ENCODE measurements around the gene SH2D5.

Gene SH2D5

GRCh38 chr1:20732588-20733359 lies at the start of gene SH2D5:
Gene SH2D5 (minus strand): TSS chr1:20732703. CDS start chr1:20728044, 4,659 bp downstream.
- peak; percentile 59 to 69 for DNase-seq (ENCODE audit: low read depth in 2 of 2)

DNA sequence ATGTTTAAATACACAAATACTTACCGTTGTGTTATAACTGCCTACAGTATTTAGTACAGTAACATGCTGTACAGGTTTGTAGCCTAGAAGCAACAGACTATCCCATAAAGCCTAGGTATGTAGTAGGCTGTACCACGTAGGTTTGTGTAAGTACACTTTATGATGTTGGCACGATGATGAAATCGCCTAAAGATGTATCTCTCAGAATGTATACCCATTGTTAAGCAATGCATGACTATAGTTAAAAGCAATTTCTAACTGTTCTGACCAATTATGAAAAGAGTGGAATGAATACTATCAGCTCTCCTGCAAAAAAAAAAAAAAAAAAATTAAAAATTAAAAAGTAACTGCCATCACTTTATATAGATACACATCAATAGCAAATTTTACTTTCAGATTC lies 43.2 kb upstream of the SH2D5 start:
- DNase-seq (ENCODE audit: low read depth in 2 of 2): no peak

- no peak for DNase-seq (ENCODE audit: low read depth in 2 of 2)
These were observed 39.3 kb upstream of the SH2D5 start for GRCh38 chr1:20771780-20772179.

DNA sequence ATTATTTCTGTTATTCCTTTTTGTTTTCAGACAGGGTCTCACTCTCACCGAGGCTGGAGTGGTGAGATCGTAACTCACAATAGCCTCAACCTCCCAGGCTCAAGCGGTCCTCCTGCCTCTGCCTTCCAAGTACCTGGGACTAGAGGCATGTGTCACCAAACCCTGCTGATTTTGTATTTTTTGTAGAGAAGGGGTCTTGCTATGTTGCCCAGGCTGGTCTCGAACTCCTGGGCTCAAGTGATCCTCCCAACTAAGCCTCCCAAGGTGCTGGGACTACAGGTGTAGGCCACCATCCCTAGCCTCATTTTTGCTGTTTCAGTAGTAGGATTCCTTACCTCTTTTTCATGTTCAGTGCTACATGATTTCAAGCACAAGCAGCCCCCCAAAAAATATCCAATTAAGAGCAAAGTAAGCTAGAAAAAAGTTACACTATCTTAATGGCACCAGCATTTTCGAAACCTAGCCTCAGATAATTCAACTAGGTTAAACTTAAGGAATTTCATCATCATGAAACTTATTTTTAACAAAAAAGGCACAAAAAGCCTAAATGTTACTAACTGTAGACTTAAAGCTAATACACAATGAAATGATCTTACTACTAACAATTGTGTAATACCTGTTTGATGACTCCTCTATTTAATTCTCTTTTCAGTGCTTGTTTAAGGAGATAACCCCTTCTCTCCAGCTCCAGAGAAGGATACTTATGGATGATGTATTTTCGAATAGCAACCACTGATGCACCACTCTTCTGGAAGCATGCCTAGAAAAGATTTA lies 38.0 kb upstream of the SH2D5 start:
- no peak for DNase-seq (ENCODE audit: low read depth in 2 of 2)

GRCh38 chr1:20767271-20767670 lies 34.8 kb upstream of the SH2D5 start:
- no peak for DNase-seq (ENCODE audit: low read depth in 2 of 2)

DNA sequence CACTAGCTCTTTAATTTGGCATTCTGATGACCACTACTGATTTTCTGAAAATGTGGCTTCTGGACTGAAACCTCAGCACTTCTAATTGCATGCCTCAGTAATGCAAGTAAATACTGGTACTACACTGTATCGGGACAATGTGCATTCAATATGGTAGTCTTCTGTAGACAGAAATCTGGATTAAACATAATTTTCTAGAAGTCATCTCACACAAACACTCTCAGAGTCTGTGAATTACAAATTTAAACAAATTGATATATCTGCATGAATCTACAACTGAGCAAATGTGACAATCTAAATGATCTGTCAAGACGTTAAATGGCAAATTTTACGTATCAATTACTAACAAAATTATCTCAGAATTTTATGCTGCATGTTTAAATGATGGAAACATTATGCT lies 30.9 kb upstream of the SH2D5 start:
- DNase-seq (ENCODE audit: low read depth in 2 of 2): no peak

DNA sequence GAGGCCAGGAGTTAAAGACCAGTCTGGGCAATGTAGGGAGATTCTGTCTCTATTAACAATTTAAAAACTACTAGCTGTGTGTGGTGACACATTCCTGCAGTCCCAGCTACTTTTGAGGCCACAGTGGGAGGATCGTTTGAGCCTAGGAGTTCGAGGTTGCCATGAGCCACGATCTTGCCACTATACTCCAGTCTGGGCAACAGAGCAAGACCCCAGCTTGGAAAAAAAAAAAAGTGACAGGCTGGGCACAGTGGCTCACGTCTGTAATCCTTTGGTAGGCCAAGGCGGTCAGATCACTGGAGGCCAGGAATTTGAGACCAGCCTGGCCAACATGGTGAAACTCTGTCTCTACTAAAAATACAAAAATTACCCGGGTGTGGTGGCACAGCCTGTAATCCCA lies 27.8 kb upstream of the SH2D5 start:
- DNase-seq (ENCODE audit: low read depth in 2 of 2): no peak

DNA sequence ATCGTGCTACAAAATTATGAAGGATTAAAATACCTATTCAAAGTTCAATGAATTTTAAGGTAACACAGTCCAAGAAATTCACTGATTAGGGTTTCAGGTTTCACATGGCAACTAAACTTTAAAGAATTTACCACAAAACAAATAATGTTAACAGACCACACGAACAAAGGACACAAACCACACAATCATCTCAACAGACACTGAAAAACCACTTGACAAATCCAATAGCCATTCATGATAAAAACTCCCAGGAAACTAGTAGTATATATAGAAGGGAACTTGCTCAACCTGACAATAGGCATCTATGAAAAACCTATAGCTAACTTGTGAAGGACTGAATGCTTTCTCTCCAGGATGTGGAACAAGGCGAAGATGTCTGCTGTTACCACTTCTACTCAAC lies 21.1 kb upstream of the SH2D5 start:
- no peak for DNase-seq (ENCODE audit: low read depth in 2 of 2)

DNA sequence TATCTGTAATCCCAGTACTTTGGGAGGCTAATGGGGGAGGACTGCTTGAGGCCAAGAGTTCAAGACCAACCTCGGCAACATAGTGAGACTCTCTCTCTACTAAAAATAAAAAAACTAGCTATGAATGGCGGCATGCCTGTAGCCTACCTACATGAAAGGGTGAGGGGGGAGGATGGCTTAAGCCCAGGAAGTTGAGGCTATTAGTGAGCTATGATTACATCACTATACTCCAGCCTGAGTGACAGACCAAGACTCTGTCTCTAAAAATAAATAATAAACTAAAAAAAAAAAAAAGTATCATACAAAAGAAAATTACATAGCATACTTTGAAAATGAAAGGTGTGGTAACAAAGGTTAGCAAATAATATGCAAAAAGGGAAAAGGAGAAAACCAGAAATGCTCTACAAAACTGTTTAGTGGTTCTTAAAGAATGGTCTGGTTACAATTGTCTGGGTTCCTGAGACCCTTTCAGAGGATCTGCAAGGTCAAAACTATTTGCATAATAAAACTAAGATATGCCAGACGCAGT lies 19.0 kb upstream of the SH2D5 start:
- DNase-seq (ENCODE audit: low read depth in 2 of 2): no peak

- DNase-seq (ENCODE audit: low read depth in 2 of 2): no peak
These were observed 10.2 kb upstream of the SH2D5 start for GRCh38 chr1:20742671-20743070.

- no peak for DNase-seq (ENCODE audit: low read depth in 2 of 2)
These were observed 8.3 kb upstream of the SH2D5 start for GRCh38 chr1:20740781-20741180.

- DNase-seq (ENCODE audit: low read depth in 2 of 2): no peak
These were observed 6.7 kb upstream of the SH2D5 start for GRCh38 chr1:20739225-20739624.

DNA sequence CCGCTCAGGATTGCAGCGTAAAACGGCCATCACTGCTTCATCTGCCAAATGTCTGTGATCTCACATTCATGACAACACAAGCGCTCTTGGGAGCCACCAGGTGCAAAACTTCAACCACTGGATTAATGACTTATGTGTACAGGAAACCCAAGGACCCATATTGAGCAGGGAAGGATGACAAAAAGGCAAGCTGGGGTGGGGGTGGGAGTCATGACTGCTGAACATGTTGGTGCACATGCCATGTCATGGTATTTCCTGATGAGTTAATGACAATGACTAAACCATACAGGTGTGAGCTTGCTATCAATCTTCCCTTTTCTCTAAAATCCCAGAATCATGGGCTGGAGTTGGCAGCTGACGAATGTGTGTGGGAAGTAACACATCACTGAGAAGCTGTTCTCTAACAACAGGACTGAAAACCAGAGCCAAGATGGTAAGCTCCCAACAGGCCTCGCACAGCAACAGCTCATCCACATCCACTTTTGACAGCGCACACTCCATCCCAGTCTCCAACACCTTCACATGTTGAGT lies 3.1 kb upstream of the SH2D5 start:
- no peak for DNase-seq (ENCODE audit: low read depth in 2 of 2)

DNA sequence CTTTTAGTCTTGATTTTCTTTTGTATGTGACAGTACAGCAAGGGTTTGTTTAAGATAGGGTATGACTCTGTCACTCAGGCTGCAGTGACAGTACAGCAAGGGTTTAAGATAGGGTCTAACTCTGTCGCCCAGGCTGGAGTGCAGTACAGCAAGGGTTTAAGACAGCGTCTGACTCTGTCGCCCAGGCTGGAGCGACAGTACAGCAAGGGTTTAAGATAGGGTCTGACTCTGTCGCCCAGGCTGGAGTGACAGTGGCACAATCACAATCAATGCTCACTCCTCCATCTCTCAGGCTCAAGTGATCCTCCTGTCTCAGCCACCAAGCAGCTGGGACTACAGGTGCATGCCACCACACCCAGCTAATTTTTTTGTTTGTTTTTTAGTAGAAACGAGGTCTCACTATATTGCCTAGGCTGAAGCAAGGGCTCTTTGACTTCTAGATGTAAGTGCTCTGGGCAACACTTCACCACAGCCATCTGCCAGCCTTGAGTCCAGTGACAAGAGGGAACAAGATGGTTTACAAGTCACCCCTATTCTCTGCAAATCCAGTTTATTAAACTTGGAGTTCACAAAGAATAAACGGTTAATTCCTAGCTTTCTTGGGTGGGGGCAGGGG lies 965 bp upstream of the SH2D5 start:
- DNase-seq (ENCODE audit: low read depth in 2 of 2): no peak

DNA sequence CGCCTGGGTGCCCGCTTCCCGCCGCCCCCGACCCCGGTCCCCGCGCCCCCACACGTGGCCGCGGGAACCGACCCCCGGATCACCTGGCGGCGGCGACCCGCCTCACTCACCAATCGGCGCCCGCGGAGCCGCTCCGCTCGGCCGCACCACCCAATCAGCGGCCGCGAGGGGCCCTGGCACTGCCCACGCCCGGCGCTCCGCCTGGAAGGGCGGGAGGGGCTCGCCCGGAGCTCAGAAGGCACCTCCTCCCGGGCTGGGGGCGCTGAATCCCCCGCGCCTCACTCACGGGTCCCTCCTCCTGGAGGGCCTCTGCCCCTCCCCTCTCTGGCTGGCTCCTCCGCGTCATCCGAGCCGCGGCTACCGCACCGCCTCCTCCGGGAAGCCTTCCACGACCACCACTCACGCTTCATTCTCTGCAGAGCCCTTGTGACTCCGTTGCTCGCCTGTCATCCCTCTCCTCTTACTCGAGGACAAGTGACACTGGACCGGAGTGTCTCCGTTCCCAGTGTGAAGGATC lies 374 bp downstream of the SH2D5 start:
- peak; percentile 39 to 58 for DNase-seq (ENCODE audit: low read depth in 2 of 2)

GRCh38 chr1:20731057-20731991 lies 1.2 kb downstream of the SH2D5 start:
- no peak for DNase-seq (ENCODE audit: low read depth in 2 of 2)

DNA sequence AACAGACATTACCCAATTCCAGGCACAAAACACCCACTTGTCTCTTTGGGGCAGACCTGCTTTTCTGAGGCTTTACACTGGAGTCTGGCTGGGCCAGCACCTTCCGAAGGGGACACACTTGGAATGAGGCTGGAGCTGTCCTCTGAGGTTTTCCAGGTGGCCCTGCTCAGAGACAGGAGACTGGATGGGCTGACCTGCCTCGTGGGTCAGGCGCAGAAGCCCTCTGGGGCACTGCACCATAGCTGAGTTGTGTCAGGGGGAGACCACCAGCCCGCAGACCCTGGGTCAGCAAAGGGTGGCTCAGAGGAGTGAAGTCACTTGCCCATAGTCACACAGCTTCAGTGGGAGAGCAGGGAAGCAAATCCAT lies 1.8 kb downstream of the SH2D5 start:
- DNase-seq (ENCODE audit: low read depth in 2 of 2): no peak

DNA sequence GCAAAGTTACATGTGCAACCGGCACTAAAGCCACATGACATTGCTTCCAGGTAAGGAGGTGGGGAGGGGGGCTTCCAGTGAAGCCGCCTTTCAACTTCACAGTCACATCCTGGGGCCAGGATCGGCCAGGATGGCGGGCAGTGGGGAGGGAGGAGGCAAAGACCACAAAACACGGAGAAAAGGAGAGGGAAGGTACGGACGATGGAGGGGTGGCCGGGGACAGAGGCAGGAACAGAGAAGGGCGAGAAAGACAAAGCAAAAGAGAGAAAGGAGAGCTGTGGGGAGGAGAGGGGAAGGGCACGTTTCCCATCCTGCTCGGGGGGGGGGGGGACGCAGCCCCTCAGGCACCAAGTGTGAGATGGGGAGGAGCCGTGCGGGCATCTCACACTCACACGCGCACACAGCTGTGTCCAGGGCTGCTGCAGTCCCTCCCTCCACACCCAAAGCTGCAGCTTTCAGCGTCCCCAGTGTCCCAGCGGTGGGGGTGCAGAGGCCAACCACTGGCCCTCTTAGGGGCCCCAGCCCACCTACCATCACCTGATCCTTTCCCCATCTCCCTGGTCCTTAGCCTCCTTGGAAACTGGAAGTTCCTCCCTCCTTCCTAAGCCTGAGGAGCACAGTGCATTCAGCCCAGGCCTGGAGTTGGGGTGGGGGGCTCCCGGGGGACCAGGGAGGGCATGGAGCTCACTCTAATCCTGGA lies 2.4 kb downstream of the SH2D5 start:
- DNase-seq (ENCODE audit: low read depth in 2 of 2): no peak

DNA sequence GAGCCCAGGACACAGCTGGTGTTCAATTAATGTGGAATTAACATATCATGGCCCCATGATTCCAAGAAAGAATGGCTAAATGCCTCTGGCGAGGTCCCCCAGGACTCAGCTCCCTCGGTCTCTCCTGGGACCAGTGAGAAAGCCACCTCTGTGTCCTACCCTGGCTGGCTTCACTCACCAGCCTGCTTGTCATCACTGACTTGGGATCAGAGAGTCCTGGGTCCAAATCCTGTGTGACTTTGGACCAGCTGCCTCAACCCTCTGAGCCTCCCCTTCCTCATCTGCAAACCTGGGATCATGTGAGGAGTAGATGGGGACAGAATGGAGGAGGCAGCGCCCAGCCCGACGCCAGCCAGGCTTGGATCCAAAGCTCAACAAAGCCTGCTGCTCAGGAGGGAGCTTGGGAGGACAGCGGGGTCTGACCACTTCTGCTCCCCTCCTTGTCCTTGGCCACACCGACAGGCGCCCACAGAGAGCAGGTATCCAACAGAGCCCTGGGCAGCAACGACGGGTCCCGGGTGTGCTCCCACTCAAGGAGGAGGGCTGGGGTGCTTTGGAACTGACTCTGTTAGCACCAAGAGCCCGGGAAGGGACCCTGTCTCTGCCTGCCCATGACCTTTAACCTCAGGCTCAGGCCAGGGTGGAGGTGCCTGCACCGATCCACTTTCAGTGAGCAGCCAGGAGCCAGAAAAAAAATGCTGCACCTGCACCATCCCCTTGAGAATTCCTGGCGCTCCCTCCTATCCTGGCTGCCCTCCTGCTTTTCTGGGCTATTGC lies 3.2 kb downstream of the SH2D5 start:
- DNase-seq (ENCODE audit: low read depth in 2 of 2): no peak
